ENCODE data around the gene PHF11. TPM values are rescaled to one million over a fixed set of nuclear protein-coding genes. Genes with fewer than 3 reads are reported as not detected.

The PHF11 gene
- total RNA-seq, 1 experiment from 2014 or later, result 15.7 TPM

GRCh38 chr13:49543656-49544055 lies 47.9 kb downstream of the PHF11 start:
- Histone ChIP-seq H3K4me1 (ENCODE audit: control insufficient read depth, insufficient read depth, low read length) (no peaks in the 10 kb centered on the region), H3K27me3 (ENCODE audit: control insufficient read depth, insufficient read depth, low read length) (no peaks in the 10 kb centered on the region), H3K27ac (ENCODE audit: low read length) (no peak overlapping the region), H3K9me3 (ENCODE audit: control insufficient read depth, insufficient read depth, low read depth, low read length) (no peaks in the 10 kb centered on the region), H3K4me3 (ENCODE audit: low read depth in 2 of 2, low read length in 2 of 2) (no peak overlapping the region), H3K36me3 (ENCODE audit: control insufficient read depth, insufficient read depth, low read length) (no peaks in the 10 kb centered on the region; the same call in 1 of the 2 replicates)
- POLR2A ChIA-PET, result no interaction called here
- intact Hi-C loops (cut with micrococcal nuclease; ENCODE audit: unreplicated experiment), result no loop called here
- BruUV-seq (replicated peaks), result no TSS peak
- DNase-seq (ENCODE audit: low read depth, low spot score) (no peak), ATAC-seq (no peak)
- TF ChIP-seq REST (IDR thresholded peaks at IDR 0.05; ENCODE audit: insufficient read depth in 1 of 2, low read depth in 2 of 2, low read length in 1 of 2) (no peak), TCF7L2 (IDR thresholded peaks at IDR 0.05; ENCODE audit: low read depth, low read length) (no peak), POLR2AphosphoS5 (IDR thresholded peaks at IDR 0.05; ENCODE audit: low read depth, low read length) (no peak), CTCF (IDR thresholded peaks at IDR 0.05) (no peak), SIN3A (IDR thresholded peaks at IDR 0.05; ENCODE audit: borderline replicate concordance, insufficient read depth, low read depth, low read length) (no peak)
- CTCF ChIA-PET, result no interaction called here
- in situ Hi-C loops (cut with HindIII; ENCODE audit: low pct_unique_long_range_greater_than_20kb, low sequenced_read_pairs), result no loop called here

- H3K27me3 ChIP-seq (ENCODE audit: control insufficient read depth, insufficient read depth, low read length), result no peaks in the 10 kb centered on the region
- ATAC-seq, result no peak
- in situ Hi-C loops (cut with HindIII; ENCODE audit: low pct_unique_long_range_greater_than_20kb, low sequenced_read_pairs), result no loop called here
- BruUV-seq (replicated peaks), result no TSS peak
- no peaks in the 10 kb centered on the region for H3K9me3 ChIP-seq (ENCODE audit: control insufficient read depth, insufficient read depth, low read depth, low read length)
- CTCF ChIA-PET, result no interaction called here
- TF ChIP-seq REST (IDR thresholded peaks at IDR 0.05; ENCODE audit: insufficient read depth in 1 of 2, low read depth in 2 of 2, low read length in 1 of 2), result no peak
- TF ChIP-seq POLR2AphosphoS5 (IDR thresholded peaks at IDR 0.05; ENCODE audit: low read depth, low read length), result no peak
- POLR2A ChIA-PET, result no interaction called here
- H3K27ac ChIP-seq (ENCODE audit: low read length), result no peak overlapping the region
- intact Hi-C loops (cut with micrococcal nuclease; ENCODE audit: unreplicated experiment), result no loop called here
- H3K36me3 ChIP-seq (ENCODE audit: control insufficient read depth, insufficient read depth, low read length), result no peaks in the 10 kb centered on the region; the same call in 1 of the 2 replicates
- DNase-seq (ENCODE audit: low read depth, low spot score), result no peak
- no peak overlapping the region for H3K4me3 ChIP-seq (ENCODE audit: low read depth in 2 of 2, low read length in 2 of 2)
- H3K4me1 ChIP-seq (ENCODE audit: control insufficient read depth, insufficient read depth, low read length), result no peaks in the 10 kb centered on the region
These were observed 49.9 kb downstream of the PHF11 start for GRCh38 chr13:49545661-49546060.
